A204.1 (cell line): Measurements from ENCODE around the gene STEEP1.
"Not testable (repeated sequence)": the region's sequence is repeated elsewhere in the genome, so short reads cannot be mapped to it uniquely, and the experiment has no call there.

Source experiments
- FAIRE-seq: peaks from 2 replicates; lab custom pipeline; 2012; peaks lifted over from hg19 to GRCh38; lab: Jason Lieb, UNC

STEEP1 gene

DNA sequence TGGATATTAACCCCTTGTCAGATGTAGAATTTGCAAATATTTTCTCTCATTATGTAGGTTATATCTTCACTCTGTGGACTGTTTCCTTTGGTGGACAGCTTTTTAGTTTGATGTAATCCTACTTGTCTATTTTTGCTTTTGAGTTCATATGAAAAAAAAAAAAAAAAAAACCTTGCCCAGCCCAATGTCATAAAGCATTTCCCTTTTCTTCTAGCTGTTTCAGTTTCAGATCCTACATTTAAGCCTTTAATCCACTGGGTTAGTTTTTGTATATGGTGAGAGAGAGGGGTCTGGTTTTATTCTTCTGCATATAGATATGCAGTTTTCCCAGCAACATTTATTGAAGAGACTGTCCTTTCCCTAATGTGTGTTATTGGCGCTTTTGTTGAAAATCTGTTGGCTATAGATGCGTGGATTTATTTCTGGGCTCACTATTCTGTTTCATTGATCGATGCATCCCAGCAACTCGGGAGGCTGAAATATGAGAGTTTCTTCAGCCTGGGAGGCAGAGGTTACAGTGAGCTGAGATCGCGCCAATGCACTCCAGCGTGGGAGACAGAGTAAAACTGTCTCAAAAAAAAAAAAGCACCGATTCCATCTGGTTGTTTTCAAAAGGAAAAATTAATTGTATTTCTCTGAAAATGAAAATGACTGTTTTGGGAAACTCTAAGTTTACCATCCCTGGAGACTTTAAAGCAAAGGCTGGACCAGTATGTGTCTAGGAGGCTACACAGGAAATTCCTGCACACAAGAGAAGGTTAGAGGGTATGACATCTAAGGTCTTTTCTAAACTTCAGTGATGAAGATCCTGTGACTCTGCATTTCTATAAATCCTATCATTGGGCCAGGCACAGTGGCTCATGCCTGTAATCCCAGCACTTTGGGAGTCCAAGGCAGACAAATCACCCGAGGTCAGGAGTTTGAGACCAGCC, 35.6 kb downstream of the STEEP1 start:
- no peak for FAIRE-seq

DNA sequence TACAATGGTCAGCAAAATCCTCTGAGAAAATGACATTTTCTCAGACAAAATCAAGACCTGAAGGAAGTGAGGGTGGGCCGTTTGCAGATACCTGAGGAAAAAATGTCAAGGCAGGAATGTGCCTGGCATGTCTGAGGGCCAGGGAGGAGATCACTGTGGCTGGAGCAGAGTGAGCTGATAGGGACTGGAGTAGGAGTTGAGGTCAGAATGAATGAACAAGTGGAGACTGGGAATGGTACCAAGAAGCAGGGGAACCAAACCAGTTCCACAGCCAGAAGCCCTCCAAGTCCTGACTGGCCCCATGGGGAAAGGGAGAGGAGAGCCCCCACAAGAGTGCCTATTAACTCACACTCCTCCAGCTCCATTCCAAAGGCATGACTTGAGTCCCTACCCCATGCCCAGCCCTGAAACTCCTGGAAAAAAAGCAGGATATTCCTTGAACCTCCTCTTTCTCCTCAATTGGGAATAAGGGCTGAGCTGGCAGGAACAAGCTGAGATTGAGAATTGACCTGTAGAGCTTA, 41.5 kb downstream of the STEEP1 start:
- no peak for FAIRE-seq

- no peak for FAIRE-seq
Observed at GRCh38 chrX:119521246-119521645, 44.0 kb downstream of the STEEP1 start.

DNA sequence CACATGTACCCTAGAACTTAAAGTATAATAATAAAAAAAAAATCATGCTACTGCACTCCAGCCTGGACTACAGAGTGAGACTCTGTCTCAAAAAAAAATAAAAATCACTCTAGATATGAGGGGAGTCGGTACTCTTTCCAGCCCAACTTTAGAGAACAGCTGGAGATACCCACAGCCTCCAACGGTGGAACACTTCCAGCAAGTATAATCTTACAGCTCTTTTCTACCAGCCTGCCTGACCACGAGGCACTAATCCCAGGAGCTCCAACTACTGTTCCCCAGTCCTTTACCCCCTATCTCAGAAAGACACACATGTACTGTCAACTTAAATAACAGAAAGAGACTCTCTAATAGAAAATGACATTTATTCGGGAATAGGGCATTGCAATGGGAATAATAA, 46.8 kb downstream of the STEEP1 start:
- FAIRE-seq = no peak

DNA sequence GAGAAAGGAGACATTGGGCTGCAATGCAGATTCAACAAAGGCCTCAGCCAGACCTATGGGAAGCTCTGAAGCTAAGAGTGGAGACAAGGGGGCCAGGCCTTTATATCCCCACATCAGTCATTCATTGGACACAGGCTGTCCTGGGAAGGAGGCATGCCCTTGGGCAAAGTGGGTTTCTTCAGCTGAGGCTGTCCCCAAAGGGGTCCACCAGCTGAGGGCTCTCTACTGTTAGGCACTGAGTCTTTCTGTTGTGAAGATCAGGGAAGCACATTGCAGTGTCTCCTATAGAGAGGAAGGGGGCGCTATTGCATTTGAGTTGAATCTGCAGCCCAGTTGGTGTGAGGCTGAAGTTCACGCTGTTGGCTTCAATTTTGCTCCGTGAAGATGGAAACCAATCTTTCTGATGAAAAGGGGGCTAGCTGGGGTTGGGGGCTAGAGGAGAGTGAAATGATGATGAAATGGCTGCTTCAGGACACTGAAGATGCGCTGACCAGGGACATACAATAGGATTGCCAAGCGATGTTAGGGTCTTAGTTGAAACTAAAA, 49.0 kb downstream of the STEEP1 start:
- FAIRE-seq = peak; percentile 43

DNA sequence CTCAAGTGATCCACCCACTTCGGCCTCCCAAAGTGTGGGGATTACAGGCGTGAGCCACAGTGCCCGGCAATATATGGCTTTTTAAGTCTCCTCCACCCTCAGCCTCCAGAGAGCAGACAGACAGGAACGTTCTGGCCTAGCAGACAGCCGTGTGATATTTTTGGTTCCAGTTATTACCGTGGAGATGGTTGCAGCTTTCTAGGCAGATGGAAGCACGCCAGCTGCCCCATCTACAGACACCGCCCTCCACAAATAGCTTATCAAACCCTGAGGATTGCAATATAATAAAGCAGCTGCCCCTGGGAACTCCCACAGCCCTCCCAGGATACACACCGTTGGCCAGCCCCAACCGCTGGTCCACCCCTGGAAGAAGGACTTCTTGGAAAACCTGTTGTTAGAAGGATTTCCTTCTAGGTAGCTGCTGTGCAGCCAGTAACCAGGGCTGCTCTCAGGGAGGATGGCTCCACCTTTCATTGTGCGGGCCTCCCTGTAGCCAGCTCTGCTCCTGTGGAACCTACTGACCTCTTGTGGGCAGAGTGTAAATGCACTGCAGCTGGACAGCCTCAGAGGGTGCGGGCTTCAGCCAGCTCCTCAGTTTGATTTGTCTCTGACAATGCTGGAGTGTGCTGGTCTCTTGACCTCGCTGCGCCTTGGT, 52.9 kb downstream of the STEEP1 start:
- no peak for FAIRE-seq

DNA sequence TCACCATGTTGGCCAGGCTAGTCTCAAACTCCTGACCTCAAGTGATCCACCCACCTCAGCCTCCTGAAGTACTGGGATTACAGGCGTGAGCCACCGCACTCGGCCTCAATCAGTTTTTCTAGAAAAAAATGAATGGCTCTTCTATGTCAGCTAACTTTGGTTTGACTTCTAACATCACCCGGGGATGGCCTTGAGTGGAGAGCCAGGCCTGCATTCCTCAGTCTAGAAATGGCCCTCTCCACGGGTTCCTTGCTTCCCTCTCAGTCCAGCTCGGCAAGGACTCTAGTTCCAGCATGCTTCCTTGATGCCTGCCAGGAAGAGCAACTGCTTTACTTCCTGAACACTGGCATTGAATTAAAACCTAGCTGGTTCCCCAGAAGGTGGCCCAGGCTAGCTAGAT, 58.0 kb downstream of the STEEP1 start:
- FAIRE-seq = no peak

DNA sequence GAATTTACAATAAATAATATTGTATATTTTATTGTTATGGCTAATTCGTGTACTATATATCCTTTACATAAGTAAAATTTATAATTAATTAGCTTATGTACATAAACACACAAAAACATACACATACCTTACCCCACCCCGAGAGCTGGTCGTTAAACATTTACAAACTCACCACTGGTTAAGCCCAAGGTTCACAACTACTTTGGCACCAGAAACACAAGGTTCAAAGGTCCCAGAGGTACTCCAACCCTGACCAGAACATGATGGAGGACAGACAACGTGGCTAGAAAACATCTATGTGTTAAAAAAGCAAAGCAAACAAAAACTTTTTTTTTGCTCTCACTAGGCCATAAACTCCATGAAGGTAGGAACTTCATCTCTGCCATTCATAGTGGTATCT, 59.3 kb downstream of the STEEP1 start:
- no peak for FAIRE-seq

DNA sequence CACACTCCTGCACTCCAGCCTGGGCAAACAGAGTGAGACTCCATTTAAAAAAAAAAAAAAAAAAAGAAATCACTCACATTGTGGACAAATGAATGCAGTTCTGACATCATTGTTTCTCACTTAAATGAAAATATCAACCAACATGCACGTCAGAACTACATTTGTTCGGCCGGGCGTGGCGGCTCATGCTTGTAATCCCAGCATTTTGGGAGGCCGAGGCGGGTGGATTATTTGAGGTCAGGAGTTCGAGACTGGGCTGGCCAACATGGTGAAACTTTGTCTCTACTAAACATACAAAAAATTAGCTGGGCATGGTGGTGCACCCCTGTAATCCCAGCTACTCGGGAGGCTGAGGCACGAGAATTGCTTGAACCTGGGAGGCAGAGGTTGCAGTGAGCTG, 60.1 kb downstream of the STEEP1 start:
- FAIRE-seq = not testable (repeated sequence)

GRCh38 chrX:119503484-119503861, 61.7 kb downstream of the STEEP1 start:
- FAIRE-seq = no peak

- FAIRE-seq = no peak
Observed at GRCh38 chrX:119502727-119503483, 62.3 kb downstream of the STEEP1 start.

DNA sequence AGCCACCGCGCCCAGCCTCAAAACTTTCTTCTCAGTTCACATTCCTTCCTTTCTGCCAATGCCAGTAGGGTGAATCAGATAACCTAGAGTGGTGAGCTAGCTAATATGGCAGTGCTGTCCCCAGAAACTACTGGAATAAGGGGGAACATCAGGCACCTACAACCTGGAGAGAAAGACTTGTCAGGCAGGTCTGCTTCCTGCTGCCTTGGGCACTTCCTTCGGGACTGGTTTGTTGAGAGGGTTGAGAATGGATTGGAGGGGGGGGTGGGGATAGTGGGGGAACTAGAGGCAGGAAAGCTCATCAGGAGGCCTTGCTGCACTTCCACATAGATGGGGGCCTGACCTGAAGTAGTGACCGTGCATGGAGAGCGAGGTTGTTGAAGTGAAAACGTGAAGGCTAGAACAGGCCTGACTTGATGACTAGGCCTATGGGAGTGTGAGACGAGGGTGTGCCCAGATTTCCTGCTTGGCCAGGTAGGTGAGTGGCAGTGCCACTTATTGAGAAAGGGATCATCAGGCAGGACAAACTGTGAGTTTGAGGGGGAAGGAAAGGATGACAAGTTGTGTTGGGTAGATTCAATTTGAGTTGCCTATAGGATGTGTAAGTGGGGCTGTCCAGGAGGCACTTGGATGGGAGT, 63.6 kb downstream of the STEEP1 start:
- FAIRE-seq = no peak

- no peak for FAIRE-seq
Observed at GRCh38 chrX:119500061-119500800, 65.0 kb downstream of the STEEP1 start.

- FAIRE-seq = no peak
Observed at GRCh38 chrX:119497185-119497584, 68.0 kb downstream of the STEEP1 start.

GRCh38 chrX:119495734-119496726, 69.2 kb downstream of the STEEP1 start:
- no peak for FAIRE-seq

DNA sequence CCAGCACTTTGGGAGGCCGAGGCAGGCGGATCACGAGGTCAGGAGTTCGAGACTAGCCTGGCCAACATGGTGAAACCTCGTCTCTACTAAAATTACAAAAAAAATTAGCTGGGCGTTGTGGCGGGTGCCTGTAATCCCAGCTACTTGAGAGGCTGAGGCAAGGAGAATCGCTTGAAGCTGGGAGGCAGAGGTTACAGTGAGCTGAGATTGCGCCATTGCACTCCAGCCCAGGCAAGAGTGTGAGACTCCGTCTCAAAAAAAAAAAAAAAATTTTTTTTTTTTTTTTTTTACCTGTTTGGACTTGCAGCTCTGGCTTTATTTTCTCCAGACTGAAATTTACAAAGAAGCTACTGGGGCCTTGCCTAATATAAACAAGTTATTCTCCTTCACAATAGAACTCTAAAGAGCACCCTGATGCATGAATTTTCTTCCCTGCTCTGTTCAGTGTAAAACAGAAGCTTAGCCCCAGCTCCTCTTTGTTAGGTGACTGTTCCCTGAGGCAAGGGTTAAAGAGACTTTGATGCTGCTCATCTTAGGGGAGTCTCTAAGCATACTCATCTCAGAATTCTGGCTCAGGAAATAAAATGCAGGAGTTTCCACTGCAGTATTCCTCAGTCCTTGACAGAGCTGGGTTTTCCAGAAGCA, 71.2 kb downstream of the STEEP1 start:
- not testable (repeated sequence) for FAIRE-seq

- FAIRE-seq = no peak
Observed at GRCh38 chrX:119492463-119492862, 72.7 kb downstream of the STEEP1 start.

DNA sequence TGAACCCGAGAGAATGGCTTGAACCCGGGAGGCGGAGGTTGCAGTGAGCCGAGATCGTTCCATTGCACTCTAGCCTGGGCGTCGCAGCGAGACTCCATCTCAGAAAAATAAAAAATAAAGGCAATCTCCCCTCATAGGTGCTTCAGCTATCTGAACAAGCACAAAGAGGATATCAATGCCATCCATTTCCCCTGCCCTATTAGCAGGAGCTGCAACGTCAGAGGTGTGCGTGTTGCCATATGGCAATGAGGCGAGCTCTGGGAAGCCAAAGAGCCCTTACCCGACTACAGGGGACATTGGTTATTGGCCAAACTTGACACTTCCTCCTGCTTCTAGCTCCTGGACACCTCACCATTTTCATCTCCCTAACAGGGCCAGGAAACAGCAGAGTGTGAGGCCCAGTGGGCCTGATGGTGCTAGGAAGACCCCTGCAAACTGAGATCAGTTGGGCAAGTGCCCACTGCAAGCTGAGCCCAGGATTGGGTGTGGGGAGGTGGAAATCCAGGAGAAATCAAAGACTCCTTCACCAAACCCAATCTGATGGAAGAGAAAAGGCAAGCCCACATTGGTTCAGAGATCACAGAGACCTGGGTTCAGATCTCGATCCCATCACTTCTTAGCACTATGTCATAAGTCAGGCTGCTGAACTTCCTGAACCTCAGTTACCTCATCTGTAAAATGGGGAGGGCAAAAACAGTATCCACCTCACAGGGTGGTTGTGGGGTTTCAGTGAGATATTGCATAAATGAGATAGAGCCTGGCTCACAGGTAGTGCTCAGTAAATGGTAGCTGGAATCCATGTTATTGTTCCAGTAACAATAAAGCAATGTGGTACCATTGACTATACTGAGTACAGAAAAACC, 75.8 kb downstream of the STEEP1 start:
- FAIRE-seq = no peak
